OCI-LY3 (cell line): ENCODE data around the gene TSPAN16.
A peak's percentile ranks its signal among the peaks of the same experiment; 100 is the strongest.

Experiments used
- H2AFZ ChIP-seq: fragments of 200-600, 300-600 bp; shearing (Covaris generic); 2 replicates; pipeline ENCODE4 v1.6.0; 2014; ENCODE audit warnings: antibody characterized with exemption, low read depth, low read length
- H3K27ac ChIP-seq: fragments of 200-600, 300-600 bp; sonication (generic); 2 replicates; pipeline ENCODE4 v1.5.1; 2014; ENCODE audit warnings: mild to moderate bottlenecking, low read length, moderate library complexity, mixed read lengths
- H3K27me3 ChIP-seq: fragments of 200-600, 300-600 bp; sonication (generic); 2 replicates; pipeline ENCODE4 v1.6.1; 2014; ENCODE audit warnings: low read depth, low read length, mixed read lengths
- H3K36me3 ChIP-seq: fragments of 200-600, 300-600 bp; sonication (generic); replicated peaks from 2 replicates; pipeline ENCODE3; 2014; ENCODE audit warnings: low read depth, low read length, mixed read lengths
- H3K4me1 ChIP-seq: fragments of 300-600, 200-600 bp; sonication (generic); 2 replicates; pipeline ENCODE4 v1.6.1; 2014; ENCODE audit warnings: low read length, mixed read lengths
- H3K4me2 ChIP-seq: fragments of 200-600, 300-600 bp; sonication (generic); 2 replicates; pipeline ENCODE4 v1.6.1; 2014; ENCODE audit warnings: low read length, mixed read lengths
- H3K4me3 ChIP-seq: fragments of 300-600, 200-600 bp; sonication (generic); 2 replicates; pipeline ENCODE4 v1.5.1; 2014; ENCODE audit warnings: antibody characterized with exemption, mild to moderate bottlenecking, low read length, moderate library complexity
- H3K79me2 ChIP-seq: fragments of 300-600, 200-600 bp; shearing (Covaris generic); 2 replicates; pipeline ENCODE4 v1.6.1; 2014; ENCODE audit warnings: mild to moderate bottlenecking, low read length, mixed read lengths
- H3K9ac ChIP-seq: fragments of 300-600, 200-600 bp; shearing (Covaris generic); 2 replicates; pipeline ENCODE4 v1.6.0; 2014; ENCODE audit warnings: mild to moderate bottlenecking, low read length, moderate library complexity
- H3K9me3 ChIP-seq: fragments of 200-600, 300-600 bp; shearing (Covaris generic); 2 replicates; pipeline ENCODE4 v1.6.1; 2014; ENCODE audit warnings: low read length, mixed read lengths; ENCODE audit not compliant: insufficient read depth
- H4K20me1 ChIP-seq: fragments of 200-600, 300-600 bp; sonication (generic); 2 replicates; pipeline ENCODE4 v1.6.1; 2016; ENCODE audit warnings: low read length, mixed read lengths; ENCODE audit not compliant: insufficient read depth
- CTCF ChIP-seq: fragments of 200-600, 300-600 bp; sonication (generic); IDR thresholded peaks from 2 replicates; pipeline ENCODE4 v1.5.1; 2014; ENCODE audit warnings: antibody characterized with exemption, low read length, low read depth
- EZH2phosphoT487 ChIP-seq: fragments of 200-600 bp; shearing (Covaris generic); IDR thresholded peaks from 2 replicates; pipeline ENCODE4 v1.6.1; 2018; ENCODE audit warnings: antibody characterized with exemption, mixed run types, low read depth

The TSPAN16 gene

GRCh38 chr19:11254666-11255065, 41.3 kb upstream of the TSPAN16 start:
- no peak overlapping the region for H2AFZ ChIP-seq
- no peaks in the 10 kb centered on the region for H3K27me3 ChIP-seq
- H3K4me3 ChIP-seq = no peak overlapping the region
- peaks cover 6% of the 10 kb centered on the region for H3K36me3 ChIP-seq
- TF ChIP-seq EZH2phosphoT487 (no peak), CTCF (peak; percentile 34; the same call in 1 of the 2 replicates)
- H3K4me2 ChIP-seq = no peak overlapping the region
- H3K9ac ChIP-seq = no peak overlapping the region
- H3K9me3 ChIP-seq = no peaks in the 10 kb centered on the region
- no peaks in the 10 kb centered on the region for H4K20me1 ChIP-seq
- no peaks in the 10 kb centered on the region for H3K79me2 ChIP-seq
- H3K4me1 ChIP-seq = no peaks in the 10 kb centered on the region
- no peak overlapping the region for H3K27ac ChIP-seq

GRCh38 chr19:11256189-11256588, 39.8 kb upstream of the TSPAN16 start:
- no peak overlapping the region for H3K27ac ChIP-seq
- H3K4me2 ChIP-seq = no peak overlapping the region
- TF ChIP-seq EZH2phosphoT487 (no peak), CTCF (no peak)
- H3K4me3 ChIP-seq = no peak overlapping the region
- H3K9me3 ChIP-seq = no peaks in the 10 kb centered on the region
- no peaks in the 10 kb centered on the region for H3K79me2 ChIP-seq
- H4K20me1 ChIP-seq = no peaks in the 10 kb centered on the region
- no peak overlapping the region for H3K9ac ChIP-seq
- H3K4me1 ChIP-seq = no peaks in the 10 kb centered on the region
- H2AFZ ChIP-seq = no peak overlapping the region
- peaks cover 2% of the 10 kb centered on the region for H3K36me3 ChIP-seq
- no peaks in the 10 kb centered on the region for H3K27me3 ChIP-seq

GRCh38 chr19:11257846-11258380, 38.0 kb upstream of the TSPAN16 start:
- Histone ChIP-seq H3K4me1 (peaks cover 5% of the 10 kb centered on the region; the same call in 1 of the 2 replicates), H3K27ac (no peak overlapping the region), H4K20me1 (no peaks in the 10 kb centered on the region), H2AFZ (no peak overlapping the region), H3K27me3 (peaks cover 3% of the 10 kb centered on the region; the same call in 1 of the 2 replicates), H3K9me3 (no peaks in the 10 kb centered on the region), H3K4me3 (no peak overlapping the region), H3K4me2 (no peak overlapping the region), H3K36me3 (no peaks in the 10 kb centered on the region), H3K79me2 (no peaks in the 10 kb centered on the region), H3K9ac (no peak overlapping the region)
- TF ChIP-seq EZH2phosphoT487 = no peak
- no peak for TF ChIP-seq CTCF

GRCh38 chr19:11260996-11261395, 35.0 kb upstream of the TSPAN16 start:
- H4K20me1 ChIP-seq = no peaks in the 10 kb centered on the region
- H3K9me3 ChIP-seq = no peaks in the 10 kb centered on the region
- TF ChIP-seq EZH2phosphoT487 (no peak), CTCF (no peak)
- peaks cover 8% of the 10 kb centered on the region; the same call in 1 of the 2 replicates for H3K4me1 ChIP-seq
- H3K27me3 ChIP-seq = peaks cover 6% of the 10 kb centered on the region; the same call in 1 of the 2 replicates
- no peak overlapping the region for H3K4me3 ChIP-seq
- no peak overlapping the region for H3K9ac ChIP-seq
- H3K4me2 ChIP-seq = peak overlapping the region; percentile 80; the same call in 1 of the 2 replicates
- H3K27ac ChIP-seq = no peak overlapping the region
- H2AFZ ChIP-seq = no peak overlapping the region
- no peaks in the 10 kb centered on the region for H3K36me3 ChIP-seq
- H3K79me2 ChIP-seq = no peaks in the 10 kb centered on the region
